GM18873 (cell line): ENCODE data around the gene CFAP206.
A peak's percentile ranks its signal among the peaks of the same experiment; 100 is the strongest.

Source experiments
- ATAC-seq: cut with Tn5 transposase; IDR thresholded peaks from one replicate; pipeline ENCODE4 v1.9.1; 2021; ENCODE audit warnings: mild to moderate bottlenecking, moderate library complexity, moderate number of reproducible peaks; ENCODE audit not compliant: unreplicated experiment, low FRiP score

CFAP206 gene, protein sequence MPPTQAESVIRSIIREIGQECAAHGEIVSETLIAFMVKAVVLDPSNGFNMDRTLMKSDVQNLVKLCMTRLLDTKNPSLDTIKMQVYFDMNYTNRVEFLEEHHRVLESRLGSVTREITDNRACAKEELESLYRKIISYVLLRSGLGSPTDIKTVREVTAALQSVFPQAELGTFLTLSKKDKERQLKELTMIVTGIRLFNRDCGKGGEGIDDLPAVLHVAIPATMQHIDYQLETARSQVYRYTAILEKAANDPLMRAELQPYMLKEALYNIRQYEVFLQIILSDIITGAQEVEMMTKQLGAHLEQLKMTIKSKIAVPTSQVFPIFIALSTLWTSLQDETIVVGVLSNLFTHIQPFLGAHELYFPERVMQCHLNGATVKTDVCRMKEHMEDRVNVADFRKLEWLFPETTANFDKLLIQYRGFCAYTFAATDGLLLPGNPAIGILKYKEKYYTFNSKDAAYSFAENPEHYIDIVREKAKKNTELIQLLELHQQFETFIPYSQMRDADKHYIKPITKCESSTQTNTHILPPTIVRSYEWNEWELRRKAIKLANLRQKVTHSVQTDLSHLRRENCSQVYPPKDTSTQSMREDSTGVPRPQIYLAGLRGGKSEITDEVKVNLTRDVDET

DNA sequence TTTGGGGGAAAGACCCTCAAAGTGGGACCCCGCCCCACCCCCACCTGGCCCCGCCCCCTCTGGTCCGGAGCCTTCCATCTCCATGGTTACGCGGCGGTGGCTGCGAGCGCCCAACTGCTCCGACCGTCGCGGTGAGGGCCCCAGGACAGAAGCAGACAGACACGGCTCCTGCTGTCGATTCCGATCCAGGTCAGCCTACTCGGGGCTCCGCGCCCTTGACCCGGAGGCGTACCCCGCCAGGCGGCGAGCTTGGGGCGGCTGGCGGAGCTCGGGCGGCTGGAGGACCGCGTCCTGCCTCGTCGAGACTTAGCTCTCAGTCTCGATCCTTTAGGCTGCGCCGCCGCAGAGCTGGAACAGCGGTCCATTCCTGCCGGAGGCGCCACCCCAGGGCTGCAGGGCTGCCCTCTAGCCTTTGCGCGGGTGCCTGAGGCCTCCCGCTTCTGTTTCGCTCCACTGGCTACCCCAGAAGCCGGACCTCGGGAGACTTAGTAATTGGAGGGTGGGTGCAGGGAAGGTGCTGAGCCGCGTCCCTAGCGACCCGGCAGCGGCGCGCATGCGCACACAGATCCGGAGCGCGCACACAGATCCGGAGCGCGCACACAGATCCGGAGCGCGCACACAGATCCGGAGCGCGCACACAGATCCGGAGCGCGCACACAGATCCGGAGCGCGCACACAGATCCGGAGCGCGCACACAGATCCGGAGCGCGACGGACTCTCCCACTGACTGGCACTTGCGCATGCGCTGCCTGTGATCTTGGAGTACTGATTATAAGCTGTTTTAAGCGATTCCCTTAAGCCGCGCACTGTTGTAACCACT is at the start of gene CFAP206:
TSS of gene CFAP206 (plus strand) at position 72 of the 820 bp plus-strand sequence. CDS start 1,868 bp downstream, outside the sequence.
- peak; percentile 76 for ATAC-seq

DNA sequence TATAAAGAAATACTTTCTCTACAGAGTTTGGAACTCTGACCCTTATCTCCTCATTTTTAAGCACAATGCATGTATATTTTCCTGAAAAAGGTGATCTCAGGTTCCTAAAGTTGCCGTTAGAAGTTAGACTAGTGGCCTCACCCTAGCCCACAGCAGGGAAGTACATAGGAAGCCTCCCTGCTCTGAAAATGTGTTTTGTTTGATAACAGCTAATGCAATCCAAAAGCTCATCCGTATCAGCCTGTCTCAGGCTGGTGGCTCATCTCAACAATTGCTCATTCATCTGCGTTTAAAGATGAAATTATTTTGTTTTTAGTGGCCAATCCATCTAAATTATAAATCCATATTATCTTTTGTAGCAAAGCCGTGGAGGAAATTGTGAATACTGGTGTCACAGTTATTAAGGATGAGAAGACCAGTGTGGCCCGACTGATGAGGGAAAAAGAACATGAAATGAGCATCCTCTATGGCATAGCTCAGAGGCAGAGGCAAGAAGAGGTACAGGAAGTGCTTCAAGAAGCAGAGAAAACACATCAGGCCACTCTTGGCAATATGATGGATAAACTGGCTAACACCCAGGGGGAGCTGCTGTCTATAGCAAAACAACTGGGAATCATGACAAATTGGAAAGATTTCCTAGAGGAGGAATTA is 43.0 kb upstream of the CFAP206 start:
- ATAC-seq = no peak

DNA sequence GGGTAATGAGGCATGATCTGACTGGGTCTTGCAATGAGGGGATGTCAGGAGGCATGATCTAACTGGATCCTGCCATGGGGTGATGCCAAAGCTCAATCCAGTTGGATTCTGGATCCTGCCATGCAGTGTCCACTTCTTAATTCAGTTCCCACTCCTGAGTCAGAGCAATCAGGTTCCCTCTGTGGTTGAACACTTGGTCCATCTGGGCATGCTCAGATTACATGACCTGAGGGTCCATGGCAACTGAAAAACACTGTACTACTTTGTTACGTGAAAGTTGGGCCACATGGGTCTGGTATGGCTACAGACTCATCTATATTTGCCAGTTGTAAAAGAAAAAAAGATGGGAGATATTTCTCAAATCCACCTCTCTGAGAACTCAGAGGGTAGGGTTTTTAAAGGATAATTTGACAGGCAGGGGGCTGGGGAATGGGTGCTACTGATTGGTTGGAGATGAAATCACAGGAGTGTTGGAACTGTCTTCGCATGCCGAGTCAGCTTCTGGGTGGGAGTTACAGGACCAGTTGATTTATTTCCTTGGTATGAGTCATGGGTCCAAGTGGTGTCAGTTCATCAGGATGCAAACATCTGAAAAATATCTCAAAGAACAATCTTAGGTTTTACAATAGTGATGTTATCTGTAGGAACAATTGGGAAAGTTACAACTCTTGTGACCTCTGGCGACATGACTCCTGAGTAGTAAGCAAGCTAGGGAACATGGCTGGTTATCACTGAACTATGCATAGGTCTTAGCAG is 41.5 kb upstream of the CFAP206 start:
- ATAC-seq = no peak

DNA sequence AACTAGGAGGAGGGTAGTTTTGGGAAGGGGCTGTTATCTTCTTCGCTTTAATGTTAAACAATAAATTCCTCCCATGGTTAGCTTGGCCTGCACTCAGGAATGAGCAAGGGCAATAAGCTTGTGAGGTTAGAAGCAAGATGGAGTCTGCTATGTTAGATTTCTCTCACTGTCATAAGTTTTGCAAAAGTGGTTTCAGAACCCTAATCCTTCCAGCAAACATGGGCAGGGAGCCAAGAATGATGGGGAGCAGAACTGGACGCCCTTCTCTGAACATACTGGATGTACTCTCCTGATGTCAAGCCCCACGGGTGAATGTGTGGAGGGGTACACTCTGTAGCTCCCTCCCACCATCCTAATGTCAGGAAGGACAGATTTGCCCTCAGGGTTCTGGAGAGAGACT is 40.9 kb upstream of the CFAP206 start:
- ATAC-seq = no peak

DNA sequence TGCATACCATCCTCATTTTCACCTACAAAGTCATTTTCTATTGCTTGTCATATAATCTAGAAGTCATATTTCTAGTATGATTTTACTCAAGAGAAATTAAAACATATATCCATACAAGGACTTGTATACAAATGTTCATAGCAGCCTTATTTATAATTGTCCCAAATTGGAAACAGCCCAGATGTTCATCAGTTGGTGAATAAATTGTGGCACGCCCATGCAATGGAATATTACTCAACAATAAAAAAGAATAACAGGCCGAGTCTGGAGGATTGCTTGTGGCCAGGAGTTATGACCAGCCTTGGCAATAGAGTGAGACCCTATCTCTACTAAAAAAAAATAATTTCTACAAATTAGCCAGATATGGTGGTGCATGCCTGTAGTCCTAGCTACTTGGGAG is 34.4 kb upstream of the CFAP206 start:
- no peak for ATAC-seq

DNA sequence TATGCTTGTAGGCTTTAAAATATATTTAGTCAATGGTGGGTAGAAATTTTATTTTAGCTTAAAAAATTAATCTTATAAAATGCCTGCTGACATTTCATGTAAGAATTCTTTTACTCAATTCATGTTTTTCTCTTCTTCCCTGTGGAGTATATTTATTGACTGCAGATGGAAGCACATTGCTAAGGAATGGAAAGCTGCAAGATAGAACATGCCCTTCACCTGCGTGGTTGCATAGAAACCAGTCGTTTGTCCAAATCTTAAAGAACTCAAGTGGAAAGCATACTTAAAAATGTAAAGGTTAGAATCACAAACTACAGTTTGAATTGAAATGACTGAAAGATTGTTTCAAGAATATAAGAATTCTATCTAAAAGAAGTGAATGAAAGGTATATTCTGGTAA is 32.5 kb upstream of the CFAP206 start:
- ATAC-seq = no peak

DNA sequence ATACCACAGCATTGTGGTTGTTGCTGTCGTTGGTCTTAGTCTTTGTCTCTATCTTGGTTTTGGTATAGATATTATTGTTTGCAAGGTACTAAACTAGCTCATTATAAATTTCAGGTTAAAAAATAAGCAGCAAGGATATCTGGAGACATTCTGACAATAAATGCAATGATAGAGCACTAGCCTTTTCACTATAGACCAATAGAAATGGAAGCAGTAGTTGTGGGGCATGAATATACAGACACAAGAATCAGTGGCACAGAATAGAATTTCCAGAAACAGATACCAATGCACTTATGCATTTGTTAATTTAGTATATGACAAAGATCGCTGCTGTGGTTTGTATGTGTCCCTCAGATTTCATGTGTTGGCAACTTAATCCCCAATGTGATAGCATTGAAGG is 31.1 kb upstream of the CFAP206 start:
- ATAC-seq = no peak

DNA sequence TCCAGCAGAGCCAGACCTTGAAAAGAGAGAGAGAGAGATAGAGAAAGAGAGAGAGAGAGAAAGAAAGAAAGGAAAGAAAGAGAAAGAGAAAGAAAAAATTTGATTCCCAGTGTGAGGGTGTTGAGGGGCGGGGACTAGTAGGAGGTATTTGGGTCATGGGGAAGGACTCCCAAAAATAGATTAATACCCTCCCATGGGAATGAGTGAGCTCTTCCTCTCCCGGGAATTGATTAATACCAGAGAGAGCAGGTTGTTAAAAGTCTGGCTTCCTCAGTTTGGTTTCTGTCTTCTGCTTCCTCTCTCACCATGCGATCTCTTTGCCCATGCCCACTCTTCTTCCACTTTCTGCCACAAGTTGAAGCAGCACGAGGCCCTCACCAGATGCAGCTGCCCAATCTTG is 28.8 kb upstream of the CFAP206 start:
- no peak for ATAC-seq

DNA sequence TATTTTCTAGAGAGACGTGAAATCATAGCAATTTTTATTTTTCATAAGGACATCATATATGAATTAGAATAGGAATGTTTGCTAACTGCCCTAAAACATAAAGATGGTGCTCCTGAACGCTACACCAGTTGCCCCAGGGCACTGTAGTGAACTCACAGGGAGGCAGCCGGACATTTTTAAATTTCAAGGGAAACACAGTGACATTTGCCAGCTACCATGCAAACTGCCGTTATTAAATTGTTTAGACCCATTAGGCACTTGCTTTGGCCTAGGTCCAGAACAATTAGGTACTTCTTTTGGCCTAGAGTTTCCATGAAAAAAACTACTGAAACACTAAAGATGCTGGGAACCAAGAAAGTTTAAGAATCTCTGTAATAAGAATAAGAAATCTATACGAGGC is 24.9 kb upstream of the CFAP206 start:
- ATAC-seq = no peak

DNA sequence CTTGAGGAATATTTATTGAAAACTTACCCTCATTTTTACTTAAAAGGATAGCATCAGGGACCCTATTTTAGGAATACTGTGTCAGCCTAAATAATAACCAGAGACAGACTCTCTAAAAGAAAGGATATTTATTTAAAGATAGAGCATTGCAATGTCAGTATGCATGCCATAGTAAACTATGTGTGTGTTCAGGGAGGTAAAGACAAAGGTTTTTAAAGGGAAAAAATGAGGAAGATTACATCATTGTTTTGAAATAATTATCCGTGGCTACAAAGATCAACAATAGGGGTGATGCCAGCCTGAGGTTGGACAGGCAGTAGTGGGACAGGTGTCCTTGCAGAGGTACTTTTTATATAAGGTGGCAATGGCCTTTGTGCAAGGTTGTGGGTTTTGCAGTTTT is 23.7 kb upstream of the CFAP206 start:
- ATAC-seq = no peak

DNA sequence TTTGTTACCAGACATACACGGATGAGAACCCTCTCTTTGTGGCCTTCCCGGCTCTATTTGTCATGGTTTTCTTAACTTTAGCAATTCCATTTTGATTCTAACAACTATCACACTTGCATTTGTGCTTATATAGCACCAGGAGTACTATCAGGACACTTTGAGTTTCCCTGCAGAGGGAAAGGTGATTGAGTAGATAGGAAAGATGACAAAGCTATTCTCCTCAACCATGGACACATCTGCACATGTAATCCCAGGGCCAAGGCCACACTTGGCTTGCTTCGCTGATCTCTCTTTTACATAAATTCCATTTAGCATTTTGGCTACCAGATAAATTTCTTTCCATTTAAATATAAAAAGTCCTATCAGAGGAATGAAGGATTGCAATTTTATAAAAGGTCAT is 23.3 kb upstream of the CFAP206 start:
- ATAC-seq = no peak

DNA sequence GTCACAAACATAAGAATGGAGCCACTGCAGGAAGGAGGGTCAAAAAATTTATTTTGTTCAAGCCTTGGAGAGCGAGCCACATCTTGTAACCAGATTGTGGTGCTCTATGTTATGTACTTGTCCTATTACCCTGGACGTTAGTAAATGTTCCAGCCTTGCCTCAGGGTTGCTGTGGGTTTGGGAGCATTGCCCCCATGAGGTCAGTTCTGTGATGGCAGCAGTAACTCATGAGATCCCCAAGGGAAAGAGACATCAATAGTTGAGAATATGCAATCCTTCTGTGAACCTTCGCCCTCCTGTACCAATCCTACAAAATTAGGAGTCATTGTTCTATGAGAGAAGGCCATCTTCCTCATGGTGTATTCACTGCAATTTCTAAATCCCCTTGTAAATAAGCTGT is 16.4 kb upstream of the CFAP206 start:
- no peak for ATAC-seq

DNA sequence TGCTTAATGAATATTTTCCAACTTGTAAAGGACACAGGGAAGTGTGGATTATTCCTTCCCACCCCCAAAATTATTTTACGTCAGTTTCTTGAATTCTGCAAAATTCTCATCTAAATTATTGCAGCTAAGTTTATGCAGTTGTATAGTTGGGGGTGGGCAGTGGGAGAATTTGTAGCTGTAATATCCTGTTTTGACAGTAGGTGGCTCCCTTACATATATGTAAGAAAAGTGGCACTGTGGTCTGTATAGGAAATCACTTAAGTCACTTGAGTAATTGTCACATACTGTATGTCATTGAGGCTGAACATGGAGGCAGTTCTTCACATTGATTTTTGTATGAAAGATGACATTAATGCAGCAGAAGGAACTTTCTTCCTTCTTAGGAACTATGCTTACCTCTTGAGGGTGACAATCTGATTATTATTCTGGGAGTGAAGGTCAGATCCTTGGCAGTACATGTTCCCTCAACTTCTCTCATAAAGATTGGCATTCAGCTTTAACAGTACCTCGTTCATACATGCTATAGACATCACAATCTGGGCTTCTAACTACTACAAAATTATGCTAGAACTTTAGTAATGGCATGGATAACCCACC is 14.6 kb upstream of the CFAP206 start:
- peak; percentile 65 for ATAC-seq

DNA sequence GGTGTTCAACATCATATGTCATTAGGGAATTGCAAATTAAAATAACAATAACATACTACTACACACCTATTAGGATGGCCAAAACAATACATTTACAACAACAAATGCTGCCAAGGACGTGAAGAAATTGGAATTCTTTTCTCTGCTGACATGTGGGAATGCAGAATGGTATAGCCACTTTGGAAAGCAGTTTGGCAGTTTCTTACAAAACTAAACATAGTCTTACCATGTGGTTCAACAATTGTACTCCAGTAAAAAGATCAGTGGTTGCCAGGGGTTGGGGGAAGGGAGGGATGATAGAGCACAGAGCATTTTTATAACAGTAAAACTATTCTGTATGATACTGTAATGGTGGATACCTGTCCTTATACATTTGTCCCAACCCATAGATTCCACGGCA is 12.3 kb upstream of the CFAP206 start:
- no peak for ATAC-seq

DNA sequence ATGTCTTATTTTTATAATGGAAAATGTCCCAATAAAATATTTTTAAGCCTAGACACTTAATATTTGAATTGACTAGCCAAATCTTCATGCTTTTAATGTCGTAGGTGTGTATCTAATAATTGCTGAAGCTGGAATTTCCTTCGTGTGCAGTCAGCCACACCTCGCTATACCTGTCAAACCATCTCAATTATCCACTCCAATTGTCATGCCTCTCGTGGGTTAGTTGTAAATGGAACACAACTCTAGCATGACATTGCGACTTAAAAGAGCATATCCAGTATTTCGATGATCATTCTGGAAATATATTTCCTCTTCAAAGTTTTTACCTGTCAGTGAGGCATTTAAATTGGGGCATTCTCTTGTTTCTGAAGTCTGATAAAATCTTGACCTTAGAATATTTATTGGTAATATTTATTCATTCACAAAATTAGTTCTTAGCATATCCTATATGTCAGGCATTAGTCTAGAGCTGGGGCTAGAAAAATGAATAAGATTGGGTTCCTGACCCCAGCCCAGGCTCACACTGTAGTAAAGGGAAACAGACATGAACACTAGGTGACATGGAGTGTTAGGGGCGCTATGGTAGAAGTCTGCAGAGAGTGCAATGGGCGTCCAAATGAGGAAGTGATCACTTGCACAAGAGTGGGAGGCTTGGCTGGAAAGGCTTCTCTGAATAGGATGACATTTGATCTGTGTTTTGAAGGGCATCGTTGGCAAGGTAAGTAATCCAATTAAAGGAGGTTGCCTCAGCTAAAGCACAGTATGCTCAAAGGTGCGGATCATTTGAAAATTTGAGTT is 11.0 kb upstream of the CFAP206 start:
- ATAC-seq = peak; percentile 71

DNA sequence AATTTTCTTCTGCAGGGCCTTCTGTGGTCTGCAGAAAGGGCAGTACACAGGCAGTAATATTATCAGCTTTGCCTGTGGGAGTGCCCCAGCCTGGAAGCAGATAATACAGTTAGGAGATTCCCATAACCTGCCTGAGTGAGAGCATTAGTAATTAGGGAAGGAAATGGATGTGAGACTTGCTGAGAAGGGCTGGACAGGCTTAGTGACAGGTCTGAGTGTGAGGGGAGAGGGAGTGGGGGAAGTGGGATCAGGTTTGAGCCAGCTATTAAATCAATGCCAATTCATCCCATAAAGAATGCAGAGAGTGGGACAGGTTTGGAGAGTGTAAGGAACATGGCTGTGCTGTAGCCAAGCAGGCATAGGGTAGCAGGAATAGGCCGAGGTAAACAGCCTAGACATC is 10.1 kb upstream of the CFAP206 start:
- no peak for ATAC-seq

DNA sequence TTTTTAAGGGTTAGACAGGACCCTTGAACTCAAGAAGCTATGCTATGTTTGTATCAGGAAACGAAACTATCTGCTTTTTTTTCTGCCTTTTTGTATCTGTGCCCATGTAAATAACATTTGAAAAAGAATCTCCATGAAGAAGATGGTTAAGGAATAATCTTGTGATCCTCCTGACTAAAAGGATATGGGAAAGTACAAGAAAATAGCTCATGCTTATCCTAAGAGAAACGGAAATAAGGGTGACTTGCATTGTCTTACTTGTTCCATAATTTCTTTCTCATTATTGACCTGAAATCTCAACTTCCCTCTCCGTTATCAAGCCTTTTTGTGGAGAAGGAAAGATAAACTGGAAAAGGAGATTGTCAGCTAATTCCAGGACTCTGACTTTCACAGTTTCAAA is 5.9 kb upstream of the CFAP206 start:
- ATAC-seq = no peak

DNA sequence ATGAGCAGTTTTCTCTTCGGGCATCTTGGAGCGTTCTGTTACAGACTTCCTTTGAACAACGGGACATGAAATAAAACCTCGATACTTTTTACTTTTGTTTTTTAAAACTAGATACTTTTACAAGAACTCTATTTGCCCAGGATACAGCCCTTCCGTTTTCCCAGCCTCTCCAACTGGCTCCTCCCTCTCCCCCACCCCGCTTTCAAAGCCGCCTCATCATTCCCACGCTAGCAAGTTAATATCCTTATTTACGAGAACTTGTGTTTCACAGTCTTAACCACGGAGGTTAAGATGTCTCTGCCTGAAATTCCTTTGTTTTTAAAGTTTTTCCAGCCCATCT is 241 bp upstream of the CFAP206 start:
- ATAC-seq = peak; percentile 5

DNA sequence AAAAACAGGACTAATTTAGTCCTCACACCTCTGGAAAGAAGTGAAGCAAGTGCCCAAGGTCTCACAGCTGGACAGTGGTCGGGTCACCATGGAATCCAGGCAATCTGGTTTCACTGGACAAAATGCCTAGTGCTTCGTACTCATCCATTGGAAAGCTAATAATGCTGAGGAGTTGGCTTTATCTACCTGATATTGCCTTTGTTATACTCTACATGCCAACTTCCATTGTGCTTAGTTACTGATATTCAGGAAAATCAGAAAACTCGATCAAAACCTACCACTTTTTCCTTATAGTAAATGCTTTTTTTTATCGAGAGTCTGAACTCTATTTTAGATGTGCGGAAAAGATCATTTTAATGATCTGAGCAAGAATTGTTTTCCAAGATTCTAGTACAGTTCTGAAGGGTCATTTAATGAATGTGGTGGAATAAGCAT is 966 bp downstream of the CFAP206 start:
- no peak for ATAC-seq
